Measurements from ENCODE around the gene STX10.

- no peak for TF ChIP-seq CTCF (IDR thresholded peaks at IDR 0.05)
- no peak for TF ChIP-seq TCF7L2 (IDR thresholded peaks at IDR 0.05; ENCODE audit: low read depth, low read length)
- no peak for TF ChIP-seq REST (IDR thresholded peaks at IDR 0.05; ENCODE audit: insufficient read depth in 1 of 2, low read depth in 2 of 2, low read length in 1 of 2)
Measured at GRCh38 chr19:13165162-13165997, 15.2 kb upstream of the STX10 start.

All from Panc1 (cell line).